GM08714 (cell line): Measurements from ENCODE around the gene PEX6.
A peak's percentile ranks its signal among the peaks of the same experiment; 100 is the strongest.
"Not testable (repeated sequence)": the region's sequence is repeated elsewhere in the genome, so short reads cannot be mapped to it uniquely, and the experiment has no call there.

Experiments used
- H3K4me3 ChIP-seq: fragments of 200-500 bp; sonication (Bioruptor generic); 2 replicates; pipeline ENCODE4 v1.5.1; 2014; ENCODE audit warnings: mild to moderate bottlenecking, low read length, inconsistent platforms
- ZNF274 ChIP-seq: IDR thresholded peaks from 2 replicates; pipeline ENCODE4 v1.6.1; 2012; ENCODE audit warnings: mild to moderate bottlenecking, low read depth, low read length

PEX6 gene

DNA sequence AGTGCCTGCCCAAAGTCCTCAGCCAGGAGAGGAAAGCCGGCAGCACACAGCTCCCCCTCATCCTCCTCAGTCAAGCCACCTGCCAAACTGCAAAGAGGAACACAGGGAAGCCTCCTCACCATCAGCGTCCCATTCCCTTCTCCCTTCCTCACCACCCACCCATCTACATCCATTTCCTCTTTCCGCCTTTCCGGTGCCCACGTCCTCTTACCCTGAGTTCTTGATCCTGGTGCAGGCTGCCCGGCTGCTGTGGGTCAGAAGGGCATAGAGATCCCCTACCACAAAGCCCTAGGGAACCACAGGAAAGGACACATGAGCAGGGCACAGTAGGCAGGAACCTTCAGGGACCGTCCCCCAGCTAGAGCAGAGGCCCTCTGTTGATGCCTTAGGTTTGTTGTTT is 12.4 kb downstream of the PEX6 start:
- no peak for TF ChIP-seq ZNF274
- no peak overlapping the region for H3K4me3 ChIP-seq

DNA sequence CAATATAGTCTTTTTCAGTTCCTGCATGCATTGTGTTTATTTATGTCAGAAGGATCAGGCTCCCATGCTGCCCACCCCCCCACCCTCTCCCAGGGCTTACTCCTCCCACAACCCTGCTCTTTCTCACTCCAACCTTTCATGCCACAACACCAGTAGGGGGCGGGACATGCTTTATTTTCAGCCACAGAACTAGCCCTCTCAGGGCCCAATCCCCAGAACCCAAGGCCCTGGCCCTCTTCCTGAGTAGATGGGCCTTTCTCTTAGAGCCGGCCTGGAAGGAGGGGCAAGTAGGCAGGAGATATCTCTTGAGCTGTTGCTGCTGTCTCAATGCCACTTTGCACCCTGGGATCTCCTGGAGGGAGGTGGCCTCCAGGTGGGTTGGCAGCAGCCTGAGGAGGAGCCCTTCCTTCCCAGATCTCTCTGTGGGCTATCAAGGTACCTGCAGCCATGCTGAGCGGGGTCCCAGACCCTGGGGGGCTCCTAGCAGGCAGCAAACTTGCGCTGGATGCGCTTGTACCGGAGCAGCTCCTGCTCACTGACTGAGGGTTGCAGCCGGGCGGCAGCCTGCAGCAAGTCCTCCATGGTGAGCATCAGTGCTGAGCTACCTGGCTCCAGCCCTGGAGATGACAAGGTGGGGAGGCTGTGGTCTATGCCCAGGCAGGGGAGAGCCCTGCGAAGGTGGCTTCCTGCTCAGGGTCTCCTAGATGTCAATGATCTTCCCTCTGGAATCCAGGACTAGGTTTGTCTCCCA is 15.0 kb downstream of the PEX6 start:
- TF ChIP-seq ZNF274 = no peak
- H3K4me3 ChIP-seq = no peak overlapping the region

DNA sequence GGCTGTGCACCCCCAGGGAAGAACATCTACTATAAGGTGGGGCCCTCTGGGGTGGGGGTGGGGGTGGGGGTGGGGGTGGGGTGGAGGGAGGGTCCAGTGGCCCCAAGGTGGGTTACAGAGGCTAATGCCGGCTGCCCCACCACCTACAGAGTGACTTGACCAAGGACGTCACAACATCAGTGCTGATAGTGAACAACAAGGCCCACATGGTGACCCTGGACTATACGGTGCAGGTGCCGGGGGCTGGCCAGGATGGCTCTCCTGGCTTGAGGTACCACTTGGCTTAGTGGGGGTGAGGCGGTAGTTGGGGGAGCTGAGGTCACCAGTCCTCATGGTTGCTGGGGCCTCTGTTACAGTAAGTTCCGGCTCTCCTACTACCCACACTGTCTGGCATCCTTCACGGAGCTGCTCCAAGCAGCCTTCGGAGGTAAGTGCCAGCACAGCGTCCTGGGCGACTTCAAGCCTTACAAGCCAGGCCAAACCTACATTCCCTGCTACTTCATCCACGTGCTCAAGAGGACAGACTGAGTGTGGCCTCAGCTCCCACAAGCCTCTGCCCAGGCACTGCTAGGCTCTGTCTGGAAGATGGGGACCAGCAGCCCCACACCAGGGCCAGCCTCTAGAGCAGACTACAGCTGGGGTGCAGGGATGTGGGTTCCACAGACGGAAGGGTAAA is 15.7 kb downstream of the PEX6 start:
- TF ChIP-seq ZNF274 = no peak
- no peak overlapping the region for H3K4me3 ChIP-seq

DNA sequence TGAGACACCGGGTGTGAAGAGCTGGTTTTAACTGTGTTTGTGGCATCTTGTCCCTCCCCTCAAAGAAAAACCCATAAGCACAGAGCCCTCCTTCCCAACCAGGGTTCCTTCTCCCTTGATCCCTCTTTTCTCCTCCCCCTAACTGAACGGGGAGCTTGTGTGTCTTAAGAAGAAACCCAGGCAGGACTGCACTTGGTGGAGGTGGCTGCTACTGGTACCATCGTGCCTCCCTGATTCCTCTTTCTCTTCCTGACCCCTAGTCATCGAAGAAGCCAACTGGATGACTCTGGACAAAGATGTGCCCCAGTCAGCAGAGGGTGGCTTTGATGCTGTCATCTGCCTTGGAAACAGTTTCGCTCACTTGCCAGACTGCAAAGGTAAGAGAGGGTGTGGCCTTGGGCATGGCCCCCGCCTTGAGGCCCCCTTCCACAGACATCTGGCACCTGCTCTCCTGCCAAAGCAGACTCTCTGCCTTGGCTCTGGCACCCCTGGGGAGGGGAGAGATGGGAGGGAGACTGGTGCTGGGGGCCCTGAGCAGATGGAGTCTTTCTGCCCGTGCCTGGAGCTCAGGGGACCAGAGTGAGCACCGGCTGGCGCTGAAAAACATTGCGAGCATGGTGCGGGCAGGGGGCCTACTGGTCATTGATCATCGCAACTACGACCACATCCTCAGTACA is 16.3 kb downstream of the PEX6 start:
- TF ChIP-seq ZNF274 = no peak

DNA sequence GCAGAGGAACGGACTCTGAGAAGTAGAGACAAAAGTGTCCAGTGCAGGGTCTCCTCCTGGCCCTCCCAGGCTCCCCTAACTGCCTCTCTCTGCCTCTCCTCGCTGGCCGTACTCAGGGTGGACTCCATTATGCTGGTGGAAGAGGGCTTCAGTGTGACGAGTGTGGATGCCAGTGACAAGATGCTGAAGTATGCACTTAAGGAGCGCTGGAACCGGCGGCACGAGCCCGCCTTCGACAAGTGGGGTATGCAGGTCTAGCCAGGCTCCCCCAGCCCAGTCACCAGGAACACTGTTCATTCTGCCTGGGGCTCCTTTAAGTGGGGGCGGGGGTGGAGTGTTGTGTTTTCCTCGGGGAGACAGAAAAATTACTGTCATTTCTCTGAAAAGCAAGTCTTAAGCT is 16.9 kb downstream of the PEX6 start:
- H3K4me3 ChIP-seq = no peak overlapping the region
- no peak for TF ChIP-seq ZNF274

More for the DNA sequence above, 16.3 kb downstream of the PEX6 start:
- no peak overlapping the region for H3K4me3 ChIP-seq

DNA sequence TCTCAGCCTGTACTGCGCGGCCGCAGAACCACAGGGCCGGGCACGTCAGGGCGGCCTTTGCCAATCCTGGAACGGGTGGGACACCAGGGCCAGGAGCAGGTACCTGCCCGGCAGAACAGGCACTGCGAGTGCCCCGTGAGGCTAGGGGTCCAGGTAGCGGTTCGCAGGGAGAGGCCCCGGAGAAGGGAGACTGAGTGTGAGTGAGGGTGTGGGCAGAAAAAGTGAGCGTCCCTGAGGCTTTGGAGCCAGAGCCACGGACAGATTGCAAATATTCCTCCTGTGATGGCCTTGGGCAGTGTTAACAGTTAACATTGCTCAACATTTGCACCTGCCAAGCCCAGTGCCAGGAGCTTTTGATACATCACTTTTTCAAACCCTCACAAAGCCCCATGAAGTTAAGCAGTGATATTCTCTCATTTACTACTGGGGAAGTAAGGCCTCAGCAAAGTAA is 17.9 kb downstream of the PEX6 start:
- no peak overlapping the region for H3K4me3 ChIP-seq
- no peak for TF ChIP-seq ZNF274

DNA sequence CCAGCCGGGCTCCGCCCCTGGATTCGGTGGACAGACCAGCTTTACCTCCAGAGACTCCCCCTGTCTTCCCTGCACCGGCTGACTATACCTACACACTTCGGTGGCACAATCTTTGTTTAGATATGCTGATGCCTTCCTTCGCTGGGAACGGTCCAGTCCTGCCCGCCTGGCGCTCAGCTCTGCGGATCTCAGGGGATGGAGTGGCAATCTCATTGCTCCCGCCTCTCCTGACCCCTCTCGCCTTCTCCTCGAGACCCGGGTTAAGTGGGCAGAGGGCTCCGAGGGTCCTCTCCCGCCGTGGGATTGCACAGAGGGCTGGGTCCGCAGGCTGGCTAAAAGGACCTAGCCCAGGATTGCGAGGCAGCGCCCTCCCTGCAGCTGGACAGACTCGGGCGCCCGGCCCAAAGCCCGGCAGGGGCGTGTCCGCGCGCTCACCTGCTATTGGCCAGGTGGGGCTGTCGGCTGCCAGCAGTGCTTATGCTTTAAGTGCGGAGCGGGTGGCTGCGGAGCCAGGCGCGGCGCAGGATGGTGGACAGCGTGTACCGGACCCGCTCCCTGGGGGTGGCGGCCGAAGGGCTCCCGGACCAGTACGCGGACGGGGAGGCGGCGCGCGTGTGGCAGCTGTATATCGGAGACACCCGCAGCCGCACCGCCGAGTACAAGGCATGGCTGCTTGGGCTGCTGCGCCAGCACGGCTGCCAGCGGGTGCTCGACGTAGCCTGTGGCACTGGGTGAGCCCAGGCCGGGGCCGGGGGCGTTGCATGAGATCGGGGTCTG is 18.6 kb downstream of the PEX6 start, which contains the start of gene GNMT:
Gene GNMT (plus strand): TSS at position 512 of the 777 bp plus-strand sequence. CDS start 14 bp downstream, at position 526.
- TF ChIP-seq ZNF274 = no peak
- H3K4me3 ChIP-seq = peak within 1 kb of the TSS; percentile 27; the same call in 1 of the 2 replicates

DNA sequence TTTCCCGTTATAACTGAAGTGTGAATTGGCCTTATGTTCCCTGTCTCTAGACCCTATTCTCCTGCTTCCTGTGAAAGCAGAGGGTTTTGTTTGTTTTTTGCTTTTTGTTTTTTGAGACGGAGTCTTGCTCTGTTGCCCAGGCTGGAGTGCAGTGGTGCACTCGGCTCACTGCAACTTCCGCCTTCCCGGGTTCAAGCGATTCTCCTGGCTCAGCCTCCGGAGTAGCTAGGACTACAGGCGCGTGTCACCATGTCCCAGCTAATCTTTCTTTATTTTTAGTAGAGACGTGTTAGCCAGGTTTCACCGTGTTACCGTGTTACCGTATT is 19.1 kb downstream of the PEX6 start:
- H3K4me3 ChIP-seq = peak overlapping the region; percentile 27; the same call in 1 of the 2 replicates
- TF ChIP-seq ZNF274 = no peak

DNA sequence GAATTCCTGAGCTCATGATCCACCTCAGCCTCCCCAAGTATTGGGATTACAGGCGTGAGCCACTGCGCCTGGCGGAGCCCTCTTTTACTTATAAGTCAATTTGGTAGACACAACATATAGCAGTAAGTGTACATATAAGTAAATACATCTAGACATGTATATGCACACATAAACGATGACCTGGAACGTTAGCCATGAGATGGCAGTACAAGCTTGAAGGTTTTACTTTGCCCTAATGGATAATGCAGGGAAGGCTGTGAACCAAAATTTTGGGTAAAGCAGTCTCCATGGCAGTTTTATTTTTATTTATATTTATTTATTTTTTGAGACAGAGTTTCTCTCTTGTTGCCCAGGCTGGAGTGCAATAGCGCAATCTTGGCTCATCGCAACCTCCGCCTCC is 20.9 kb downstream of the PEX6 start:
- H3K4me3 ChIP-seq = no peak overlapping the region
- no peak for TF ChIP-seq ZNF274

DNA sequence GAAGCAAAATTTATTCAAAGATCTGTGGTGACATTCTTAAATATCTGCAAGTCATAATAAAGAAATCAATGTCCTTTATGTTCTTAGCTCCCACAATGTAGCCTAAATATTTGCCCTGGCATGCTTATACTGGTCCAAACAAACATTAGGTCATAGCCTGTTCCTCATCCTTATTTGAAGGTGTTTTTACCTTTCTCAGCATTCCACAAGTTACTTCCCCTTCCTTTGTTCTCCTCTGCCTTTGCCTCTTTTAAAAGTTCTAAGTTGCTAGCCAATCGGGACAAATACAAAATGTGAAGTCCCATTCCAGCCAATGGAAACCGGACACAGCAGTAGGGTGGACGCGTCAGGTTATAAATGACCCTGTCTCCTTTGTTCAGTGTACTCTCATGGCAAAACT is 24.6 kb downstream of the PEX6 start:
- H3K4me3 ChIP-seq = not testable (repeated sequence)

DNA sequence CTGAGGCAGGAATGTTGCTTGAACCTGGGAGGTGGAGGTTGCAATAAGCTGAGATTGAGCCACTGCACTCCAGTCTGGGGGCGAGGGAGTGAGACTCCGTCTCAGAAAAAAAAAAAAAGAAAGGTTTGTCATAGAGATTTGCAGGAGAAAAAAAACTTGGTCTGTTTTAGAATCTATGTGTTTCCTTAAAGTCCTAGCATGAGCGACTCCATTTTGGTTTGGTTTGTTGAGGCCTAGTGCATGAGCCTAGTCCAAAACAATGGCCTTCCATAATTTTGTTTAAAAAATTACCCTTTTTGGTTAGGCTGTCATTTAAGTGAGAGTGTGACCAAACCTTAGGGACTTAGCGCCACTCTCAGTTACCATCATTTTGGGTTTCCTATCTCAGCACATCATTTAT is 26.6 kb downstream of the PEX6 start:
- H3K4me3 ChIP-seq = no peak overlapping the region
- TF ChIP-seq ZNF274 = no peak

DNA sequence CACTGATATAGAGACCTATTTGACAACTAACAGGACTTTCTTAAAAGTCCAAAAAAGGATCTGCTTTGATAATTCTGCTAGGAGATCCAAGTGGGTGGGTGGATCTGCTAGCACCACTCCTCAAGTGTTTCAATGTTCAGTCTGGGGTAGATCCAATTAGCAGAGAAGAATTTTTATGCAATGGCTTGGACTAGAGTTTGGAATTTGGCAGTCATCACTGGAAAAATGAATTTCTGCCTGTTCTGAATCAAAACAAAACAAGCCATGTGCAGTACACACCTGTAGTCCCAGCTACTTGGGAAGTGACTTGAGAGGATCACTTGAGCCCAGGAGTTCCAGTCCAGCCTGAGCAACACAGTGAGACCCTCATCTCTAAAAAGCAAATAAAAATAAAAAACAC is 31.0 kb downstream of the PEX6 start:
- TF ChIP-seq ZNF274 = no peak
- no peak overlapping the region for H3K4me3 ChIP-seq

DNA sequence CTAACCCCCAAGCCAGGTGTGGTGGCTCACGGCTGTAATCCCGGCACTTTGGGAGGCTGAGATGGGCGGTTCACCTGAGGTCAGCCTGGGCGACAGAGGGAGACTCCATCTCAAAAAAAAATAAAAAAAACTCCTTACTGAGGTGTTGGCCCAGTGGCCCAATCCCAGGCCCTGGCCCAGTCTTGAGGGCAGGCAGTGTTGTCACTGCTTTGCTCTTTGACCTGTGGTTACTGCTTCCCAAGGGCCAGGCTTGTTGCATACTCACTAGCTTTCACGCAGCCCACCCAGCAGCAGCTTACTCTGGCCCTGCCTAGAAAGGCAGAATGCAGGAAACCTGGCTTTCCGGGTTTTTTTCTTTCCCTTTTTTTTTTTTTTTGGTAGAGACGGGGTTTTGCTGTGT is 36.5 kb downstream of the PEX6 start:
- no peak for TF ChIP-seq ZNF274
- H3K4me3 ChIP-seq = no peak overlapping the region

DNA sequence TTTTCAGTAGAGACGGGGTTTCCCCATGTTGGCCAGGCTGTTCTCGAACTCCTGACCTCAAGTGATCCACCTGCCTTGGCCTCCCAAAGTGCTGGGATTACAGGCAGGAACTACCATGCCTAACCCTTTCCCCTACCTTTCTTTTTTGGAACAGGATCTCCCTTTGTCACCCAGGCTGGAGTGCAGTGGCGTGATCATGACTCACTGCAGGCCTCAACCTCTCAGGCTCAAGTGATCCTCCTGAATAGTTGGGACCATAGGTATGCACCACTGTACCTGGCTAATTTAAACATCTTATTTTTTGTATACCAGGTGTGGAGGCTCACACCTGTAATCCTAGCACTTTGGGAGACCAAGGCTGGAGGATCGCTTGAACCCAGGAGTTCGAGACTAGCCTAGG is 37.6 kb downstream of the PEX6 start:
- H3K4me3 ChIP-seq = not testable (repeated sequence)

DNA sequence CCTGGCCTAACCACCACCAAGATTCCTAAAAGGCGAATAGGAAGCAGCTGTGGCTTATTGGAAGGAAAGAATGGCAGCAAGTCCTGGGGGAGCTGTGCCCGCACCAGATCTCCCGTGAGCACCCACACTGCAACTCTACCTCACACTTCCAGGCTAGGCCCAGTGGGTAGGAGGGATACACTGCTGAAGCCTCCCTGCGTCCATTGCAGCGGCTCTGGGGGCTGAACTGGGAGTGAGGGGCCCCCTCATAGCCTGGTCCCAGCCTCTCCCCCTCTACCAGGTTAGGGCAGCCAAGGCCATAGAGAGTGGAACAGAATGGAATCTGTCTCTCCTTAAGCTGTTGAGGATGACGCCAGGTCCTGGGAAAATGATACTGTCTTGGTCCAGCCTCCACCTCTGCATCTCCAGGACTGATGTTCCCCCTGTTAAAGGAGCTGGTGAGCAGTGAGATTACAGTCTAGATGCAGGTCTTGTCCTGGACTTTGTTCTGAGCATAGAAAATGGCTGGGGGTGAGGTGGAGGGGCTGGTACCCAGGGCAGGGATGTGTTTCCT is 38.4 kb downstream of the PEX6 start:
- no peak overlapping the region for H3K4me3 ChIP-seq
- no peak for TF ChIP-seq ZNF274
